HEK293T (cell line): Measurements from ENCODE around the gene IFT81.

ENCODE experiments used
- ARNT ChIP-seq: fragments of 450-650 bp; IDR thresholded peaks from 2 replicates; pipeline ENCODE4 v1.6.1; 2017; ENCODE audit warnings: mild to moderate bottlenecking
- BHLHE40 ChIP-seq: fragments of 450-650 bp; IDR thresholded peaks from 2 replicates; pipeline ENCODE4 v1.6.1; 2016; ENCODE audit warnings: mild to moderate bottlenecking, moderate library complexity, borderline replicate concordance
- CTBP1 ChIP-seq: fragments of 450-650 bp; IDR thresholded peaks from 2 replicates; pipeline ENCODE4 v1.6.1; 2016; ENCODE audit warnings: borderline replicate concordance
- HDGF ChIP-seq: fragments of 450-650 bp; IDR thresholded peaks from 2 replicates; pipeline ENCODE4 v1.6.1; 2017; ENCODE audit warnings: antibody characterized with exemption, borderline replicate concordance
- SP1 ChIP-seq: fragments of 450-650 bp; IDR thresholded peaks from 2 replicates; pipeline ENCODE4 v1.6.1; 2017
- SUZ12 ChIP-seq: fragments of 450-650 bp; IDR thresholded peaks from 2 replicates; pipeline ENCODE4 v1.6.1; 2016; ENCODE audit warnings: mild to moderate bottlenecking

- TF ChIP-seq SUZ12 (no peak), ARNT (no peak), CTBP1 (no peak), SP1 (no peak), BHLHE40 (no peak), HDGF (no peak)
Observed at GRCh38 chr12:110185626-110186025, 61.5 kb downstream of the IFT81 start.
